Parathyroid adenoma (tissue), 2 donors: Measurements from ENCODE around the gene TSHZ1.

ENCODE experiments used
- H2AFZ ChIP-seq: fragments of 300-600 bp; sonication (generic); one replicate; pipeline ENCODE4 v1.7.0; 2017; ENCODE audit warnings: antibody characterized with exemption, mild to moderate bottlenecking
- H3K27ac ChIP-seq: fragments of 300-600 bp; sonication (generic); one replicate; pipeline ENCODE4 v1.7.0; 2017
- H3K27me3 ChIP-seq: fragments of 300-600 bp; sonication (generic); one replicate; pipeline ENCODE4 v1.7.0; 2017; ENCODE audit warnings: low read length; ENCODE audit not compliant: control insufficient read depth, insufficient read depth
- H3K36me3 ChIP-seq: fragments of 300-600 bp; sonication (generic); one replicate; pipeline ENCODE4 v1.7.0; 2017; ENCODE audit warnings: low read length; ENCODE audit not compliant: control insufficient read depth, insufficient read depth
- H3K4me1 ChIP-seq: fragments of 300-600 bp; sonication (generic); one replicate; pipeline ENCODE4 v1.7.0; 2017; ENCODE audit warnings: control low read depth
- H3K4me2 ChIP-seq: fragments of 300-600 bp; sonication (generic); one replicate; pipeline ENCODE4 v1.7.0; 2017; ENCODE audit warnings: low read length
- H3K4me3 ChIP-seq: fragments of 300-600 bp; sonication (generic); one replicate; pipeline ENCODE4 v1.7.0; 2017; ENCODE audit warnings: low read depth, low read length
- H3K79me2 ChIP-seq: fragments of 300-600 bp; sonication (generic); one replicate; pipeline ENCODE4 v1.7.0; 2017; ENCODE audit warnings: control low read depth
- H3K9ac ChIP-seq: fragments of 300-600 bp; sonication (generic); one replicate; pipeline ENCODE4 v1.7.0; 2017; ENCODE audit warnings: mild to moderate bottlenecking
- H3K9me3 ChIP-seq: fragments of 300-600 bp; sonication (generic); one replicate; pipeline ENCODE4 v1.7.0; 2017; ENCODE audit warnings: low read length; ENCODE audit not compliant: control insufficient read depth
- TF ChIP-seq, protein P1 (sequence below): fragments of 300-600 bp; sonication (generic); IDR thresholded peaks from one replicate; pipeline ENCODE4 v1.7.0; 2017; ENCODE audit warnings: antibody characterized with exemption, mild to moderate bottlenecking
- donor health status: primary hyperparathyroidism.

The TSHZ1 gene

DNA sequence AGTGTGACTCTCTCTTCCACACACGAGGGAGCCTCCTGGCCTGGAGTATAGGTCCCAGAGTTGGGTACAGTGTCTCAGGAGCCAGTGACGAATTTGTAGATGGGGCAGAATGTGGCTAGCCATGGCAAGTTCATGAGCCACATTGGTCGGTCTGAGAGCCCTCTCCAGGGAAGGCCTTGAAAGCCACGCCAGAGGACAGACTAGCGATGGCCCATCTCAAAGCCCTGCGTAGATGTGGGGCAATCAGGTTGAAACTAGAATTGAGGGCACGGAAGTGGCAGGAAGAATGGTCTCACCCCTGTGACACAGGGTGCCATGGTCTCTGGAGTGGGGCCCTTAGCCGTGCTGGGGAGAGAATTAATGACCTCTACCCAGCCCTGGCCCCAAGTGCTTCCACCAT lies 106.2 kb downstream of the TSHZ1 start:
- H3K27ac ChIP-seq, result no peak overlapping the region
- TF ChIP-seq, protein P1, sequence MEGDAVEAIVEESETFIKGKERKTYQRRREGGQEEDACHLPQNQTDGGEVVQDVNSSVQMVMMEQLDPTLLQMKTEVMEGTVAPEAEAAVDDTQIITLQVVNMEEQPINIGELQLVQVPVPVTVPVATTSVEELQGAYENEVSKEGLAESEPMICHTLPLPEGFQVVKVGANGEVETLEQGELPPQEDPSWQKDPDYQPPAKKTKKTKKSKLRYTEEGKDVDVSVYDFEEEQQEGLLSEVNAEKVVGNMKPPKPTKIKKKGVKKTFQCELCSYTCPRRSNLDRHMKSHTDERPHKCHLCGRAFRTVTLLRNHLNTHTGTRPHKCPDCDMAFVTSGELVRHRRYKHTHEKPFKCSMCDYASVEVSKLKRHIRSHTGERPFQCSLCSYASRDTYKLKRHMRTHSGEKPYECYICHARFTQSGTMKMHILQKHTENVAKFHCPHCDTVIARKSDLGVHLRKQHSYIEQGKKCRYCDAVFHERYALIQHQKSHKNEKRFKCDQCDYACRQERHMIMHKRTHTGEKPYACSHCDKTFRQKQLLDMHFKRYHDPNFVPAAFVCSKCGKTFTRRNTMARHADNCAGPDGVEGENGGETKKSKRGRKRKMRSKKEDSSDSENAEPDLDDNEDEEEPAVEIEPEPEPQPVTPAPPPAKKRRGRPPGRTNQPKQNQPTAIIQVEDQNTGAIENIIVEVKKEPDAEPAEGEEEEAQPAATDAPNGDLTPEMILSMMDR, result no peak
- no peak overlapping the region for H3K4me2 ChIP-seq
- H3K9me3 ChIP-seq, result no peaks in the 10 kb centered on the region
- no peaks in the 10 kb centered on the region for H3K36me3 ChIP-seq
- H3K4me1 ChIP-seq, result no peaks in the 10 kb centered on the region
- H3K9ac ChIP-seq, result no peak overlapping the region
- no peak overlapping the region for H3K4me3 ChIP-seq
- H3K79me2 ChIP-seq, result no peaks in the 10 kb centered on the region
- H3K27me3 ChIP-seq, result no peaks in the 10 kb centered on the region
- H2AFZ ChIP-seq, result no peak overlapping the region

DNA sequence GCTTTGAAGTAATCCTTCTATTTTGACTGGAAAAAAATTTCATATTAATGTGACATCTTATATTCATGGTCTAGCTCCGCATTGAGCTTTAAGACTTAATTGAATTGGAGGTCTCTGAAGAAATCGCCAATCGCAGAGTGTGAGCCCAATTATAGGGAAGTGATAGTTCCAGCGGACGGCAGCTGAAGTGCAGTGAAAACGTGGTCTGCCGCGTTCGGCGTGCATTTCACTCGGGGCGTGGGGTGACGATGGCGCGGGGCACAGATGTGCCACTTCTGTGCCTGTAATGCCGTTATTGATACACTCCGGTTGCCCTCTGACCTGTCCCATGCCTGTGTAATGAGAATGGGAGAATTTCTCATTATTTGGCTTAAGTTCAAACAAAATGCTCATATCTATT lies 106.7 kb downstream of the TSHZ1 start:
- Histone ChIP-seq H3K9me3 (no peaks in the 10 kb centered on the region), H3K79me2 (no peaks in the 10 kb centered on the region), H3K27ac (no peak overlapping the region), H3K9ac (no peak overlapping the region), H3K27me3 (no peaks in the 10 kb centered on the region), H3K4me1 (no peaks in the 10 kb centered on the region), H3K4me3 (no peak overlapping the region), H3K4me2 (no peak overlapping the region), H3K36me3 (no peaks in the 10 kb centered on the region), H2AFZ (no peak overlapping the region)
- TF ChIP-seq, protein P1, result no peak

DNA sequence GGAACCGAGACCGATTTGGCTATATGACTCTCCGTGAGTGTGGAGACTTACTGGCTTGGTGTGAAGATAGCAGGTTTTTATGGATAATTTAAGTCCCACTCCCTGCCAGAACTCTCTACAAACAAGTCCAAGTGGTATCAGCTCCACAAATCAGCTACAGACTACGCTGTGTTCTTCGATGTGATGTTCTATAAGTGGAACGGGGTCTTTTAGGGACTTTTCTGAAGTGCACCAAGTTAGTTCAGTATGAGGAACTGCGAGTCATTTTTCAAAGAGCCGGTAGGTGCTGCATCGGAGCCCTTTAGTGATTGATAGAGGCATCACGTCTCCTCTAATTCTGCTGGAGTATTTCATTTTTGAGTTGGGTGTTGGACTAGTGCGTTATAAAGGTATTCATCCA lies 107.1 kb downstream of the TSHZ1 start:
- H3K4me2 ChIP-seq, result no peak overlapping the region
- H3K27ac ChIP-seq, result no peak overlapping the region
- no peaks in the 10 kb centered on the region for H3K79me2 ChIP-seq
- no peak overlapping the region for H2AFZ ChIP-seq
- H3K4me3 ChIP-seq, result no peak overlapping the region
- no peaks in the 10 kb centered on the region for H3K9me3 ChIP-seq
- H3K9ac ChIP-seq, result no peak overlapping the region
- H3K27me3 ChIP-seq, result no peaks in the 10 kb centered on the region
- no peaks in the 10 kb centered on the region for H3K4me1 ChIP-seq
- TF ChIP-seq, protein P1, result no peak
- H3K36me3 ChIP-seq, result no peaks in the 10 kb centered on the region

DNA sequence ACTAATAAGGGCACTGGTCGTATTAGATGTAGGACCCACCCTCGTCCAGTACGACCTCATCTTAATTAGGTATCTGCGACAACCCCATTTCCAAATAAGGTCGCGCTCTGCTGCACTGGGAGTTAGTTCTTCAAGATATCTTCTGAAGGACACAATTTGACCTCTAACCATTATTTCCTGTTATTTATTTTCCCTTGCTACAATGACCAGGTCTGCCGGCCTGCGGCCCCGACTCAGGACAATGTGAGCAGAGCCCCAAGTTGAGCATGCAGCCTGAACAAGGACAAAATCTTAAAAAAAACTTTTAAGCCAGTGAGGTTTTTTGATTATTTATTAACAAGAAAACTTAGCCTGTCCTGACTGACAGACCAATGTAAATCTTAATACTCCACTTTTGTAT lies 109.3 kb downstream of the TSHZ1 start:
- Histone ChIP-seq H2AFZ (no peak overlapping the region), H3K4me1 (no peaks in the 10 kb centered on the region), H3K27ac (no peak overlapping the region), H3K9ac (no peak overlapping the region), H3K36me3 (no peaks in the 10 kb centered on the region), H3K9me3 (no peaks in the 10 kb centered on the region), H3K4me2 (no peak overlapping the region), H3K79me2 (no peaks in the 10 kb centered on the region), H3K27me3 (no peaks in the 10 kb centered on the region), H3K4me3 (no peak overlapping the region)
- TF ChIP-seq, protein P1, result no peak

DNA sequence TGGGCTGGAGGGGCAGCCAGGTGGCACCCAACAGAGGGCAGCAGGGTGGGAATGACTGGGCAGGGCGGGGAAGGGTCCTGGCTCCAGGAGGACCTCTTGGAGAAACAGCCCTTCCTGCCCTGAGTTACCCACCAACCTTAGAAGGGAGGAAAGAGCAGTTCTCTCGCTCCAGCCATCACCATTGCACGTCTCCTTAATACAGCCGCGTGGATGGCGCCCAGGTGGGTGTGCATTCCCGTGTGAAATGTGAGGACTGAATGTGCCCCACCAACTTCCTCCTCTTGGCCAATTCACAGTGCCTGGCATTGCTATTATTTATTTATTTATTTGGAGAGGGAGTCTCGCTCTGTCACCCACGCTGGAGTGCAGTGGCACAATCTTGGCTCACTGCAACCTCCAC lies 109.9 kb downstream of the TSHZ1 start:
- H3K27ac ChIP-seq, result no peak overlapping the region
- H3K36me3 ChIP-seq, result no peaks in the 10 kb centered on the region
- no peak overlapping the region for H3K9ac ChIP-seq
- H3K4me2 ChIP-seq, result no peak overlapping the region
- no peaks in the 10 kb centered on the region for H3K9me3 ChIP-seq
- TF ChIP-seq, protein P1, result no peak
- H2AFZ ChIP-seq, result no peak overlapping the region
- no peak overlapping the region for H3K4me3 ChIP-seq
- H3K27me3 ChIP-seq, result no peaks in the 10 kb centered on the region
- H3K79me2 ChIP-seq, result no peaks in the 10 kb centered on the region
- H3K4me1 ChIP-seq, result no peaks in the 10 kb centered on the region
